Stimulated activated naive CD4-positive, alpha-beta T cell (primary cell): Measurements from ENCODE around the gene ACHE.
"Not testable (repeated sequence)": the region's sequence is repeated elsewhere in the genome, so short reads cannot be mapped to it uniquely, and the experiment has no call there.

Experiments
- DNase-seq, 6 experiments: peaks; one replicate each; lab custom pipeline; 2025; lab: John Stamatoyannopoulos, UW

The ACHE gene

GRCh38 chr7:100895701-100895955 is at the start of gene ACHE:
Gene ACHE (minus strand): TSS chr7:100895888. CDS start chr7:100894232, 1,656 bp downstream.
- no peak for DNase-seq

DNA sequence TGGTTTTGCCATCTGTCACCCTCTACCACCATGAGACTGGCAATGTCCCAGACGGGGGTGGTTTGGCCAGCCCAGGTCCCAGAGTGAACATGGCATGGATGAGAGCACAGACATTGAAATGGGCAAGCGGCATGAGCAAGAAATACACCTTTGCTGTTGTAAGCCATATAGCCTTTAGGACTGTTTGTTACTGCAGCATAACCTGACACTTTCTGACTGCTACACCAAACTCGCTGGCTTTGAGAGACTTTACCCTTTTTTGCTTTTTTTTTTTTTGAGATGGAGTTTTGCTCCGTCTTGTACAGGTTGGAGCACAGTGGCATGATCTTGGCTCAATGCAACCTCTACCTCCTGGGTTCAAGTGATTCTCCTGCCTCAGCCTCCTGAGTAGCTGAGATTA is 48.5 kb upstream of the ACHE start:
- no peak for DNase-seq

GRCh38 chr7:100943693-100944092 is 48.0 kb upstream of the ACHE start:
- no peak for DNase-seq

DNA sequence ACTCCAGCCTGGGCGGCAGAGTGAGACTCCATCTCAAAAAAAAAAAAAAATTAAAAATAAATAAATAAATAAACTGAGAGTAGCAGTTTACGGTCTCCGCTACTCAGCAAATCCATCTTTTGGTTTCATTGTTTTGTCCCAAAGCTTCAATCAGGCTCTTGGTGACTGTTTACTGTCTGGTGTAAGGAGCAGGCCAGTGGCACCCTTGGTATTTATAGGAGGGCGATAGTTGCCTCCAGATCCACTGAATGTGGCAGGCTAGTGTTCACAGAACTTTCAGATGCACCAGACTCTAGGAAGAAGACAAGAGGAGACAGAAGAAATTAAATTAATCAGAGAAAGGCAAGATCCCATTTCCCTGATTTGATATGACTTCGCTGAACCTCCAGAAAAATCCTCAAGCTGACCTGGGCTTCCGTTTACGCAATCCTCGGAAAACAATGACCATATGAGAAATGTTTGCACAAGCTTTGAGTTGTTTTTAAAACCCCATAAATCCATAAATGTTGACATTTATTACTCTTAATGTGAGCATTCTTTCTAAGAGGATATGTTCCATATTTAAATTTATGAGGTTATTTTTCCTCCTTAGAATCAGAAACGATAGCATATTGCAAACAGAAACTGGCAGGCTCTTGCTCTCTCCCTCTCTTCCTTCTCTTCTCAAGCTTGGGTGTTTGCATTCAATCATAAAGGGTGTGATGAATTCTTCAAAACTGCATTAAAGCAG is 46.5 kb upstream of the ACHE start:
- DNase-seq: no peak

GRCh38 chr7:100936167-100936566 is 40.5 kb upstream of the ACHE start:
- DNase-seq: not testable (repeated sequence)

- DNase-seq: not testable (repeated sequence)
These were observed 39.7 kb upstream of the ACHE start for GRCh38 chr7:100935381-100935780.

DNA sequence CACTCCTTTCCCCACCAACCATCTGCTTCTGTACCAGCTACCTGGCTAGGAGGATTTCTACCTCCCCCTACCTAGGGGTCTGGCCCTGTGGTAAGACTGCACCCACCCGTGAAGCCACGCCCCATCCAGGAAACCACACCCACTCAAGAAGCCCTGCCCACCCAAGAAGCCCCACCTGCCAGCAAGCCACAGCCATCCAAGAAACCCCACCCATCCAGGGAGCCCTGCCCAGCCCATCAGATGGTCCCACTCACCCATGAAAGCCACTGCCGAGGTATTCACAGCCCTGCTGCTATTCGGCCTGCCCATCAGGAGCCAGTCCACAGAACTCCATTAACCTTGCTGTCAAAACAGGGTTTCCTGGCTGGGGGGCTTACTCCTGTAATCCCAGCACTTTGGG is 38.0 kb upstream of the ACHE start:
- DNase-seq: no peak

DNA sequence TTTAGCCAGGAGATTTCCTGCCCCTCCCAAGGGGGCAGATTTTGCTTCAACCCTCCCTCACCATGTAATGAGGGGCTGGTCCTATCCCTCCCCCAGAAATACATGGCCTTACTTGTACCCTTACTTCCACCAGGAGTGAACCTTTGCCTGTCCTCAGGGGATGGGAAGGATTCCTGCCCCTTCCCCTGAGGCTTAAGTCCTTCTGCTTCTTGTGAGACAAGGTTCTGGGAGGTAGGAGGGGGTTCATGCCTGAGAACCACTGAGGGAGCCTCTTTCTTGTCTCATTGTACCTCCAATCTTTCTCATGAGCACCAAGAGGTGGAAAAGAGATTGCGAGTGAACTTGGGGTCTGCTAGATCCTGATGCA is 34.1 kb upstream of the ACHE start:
- no peak for DNase-seq

GRCh38 chr7:100923616-100924015 is 27.9 kb upstream of the ACHE start:
- not testable (repeated sequence) for DNase-seq

DNA sequence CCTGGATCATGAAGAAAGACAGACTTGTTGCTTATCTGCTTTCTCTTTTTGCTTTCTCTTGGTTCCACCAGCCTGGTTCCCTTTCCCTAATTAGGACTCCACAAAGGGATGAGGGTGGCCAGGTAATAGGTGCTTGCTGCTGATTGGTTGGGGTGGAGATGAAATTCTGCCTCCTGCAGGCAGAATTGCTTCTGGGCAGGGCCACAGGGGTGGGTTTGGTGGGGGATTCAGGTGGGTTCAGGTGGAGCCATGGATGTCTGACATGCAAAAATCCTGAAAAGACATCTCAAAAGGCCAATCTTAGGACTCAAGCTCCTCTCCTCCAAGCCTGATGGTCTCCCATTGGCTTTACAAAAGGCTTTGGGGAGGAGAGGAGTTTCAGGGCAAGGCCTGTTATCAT is 25.4 kb upstream of the ACHE start:
- no peak for DNase-seq

DNA sequence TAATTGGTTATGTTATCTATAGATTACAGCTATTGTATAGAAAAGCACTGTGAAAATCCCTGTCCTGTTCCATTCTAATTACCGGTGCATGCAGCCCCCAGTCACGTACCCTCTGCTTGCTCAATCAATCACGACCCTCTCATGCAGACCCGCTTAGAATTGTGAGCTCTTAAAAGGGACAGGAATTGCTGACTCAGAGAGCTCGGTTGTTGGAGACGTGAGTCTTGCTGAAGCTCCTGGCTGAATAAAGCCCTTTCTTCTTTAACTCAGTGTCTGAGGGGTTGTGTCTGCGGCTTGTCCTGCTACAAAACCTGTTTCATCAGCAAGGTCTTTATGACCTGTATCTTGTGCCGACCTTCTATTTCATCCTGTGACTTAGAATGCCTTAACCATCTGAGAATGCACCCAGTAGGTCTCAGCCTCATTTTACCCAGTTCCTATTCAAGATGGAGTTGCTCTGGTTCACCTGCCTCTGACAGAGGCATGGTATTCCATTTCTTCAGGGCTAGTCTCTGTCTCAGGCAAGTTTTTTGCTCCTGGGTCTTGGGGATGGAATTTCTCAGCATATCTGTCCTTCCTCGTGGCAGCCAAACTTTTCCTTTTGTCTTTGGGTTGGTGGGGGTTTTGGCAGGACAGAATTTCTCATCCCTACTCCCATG is 24.2 kb upstream of the ACHE start:
- DNase-seq: not testable (repeated sequence)

GRCh38 chr7:100919335-100919734 is 23.6 kb upstream of the ACHE start:
- not testable (repeated sequence) for DNase-seq

GRCh38 chr7:100914879-100915447 is 19.3 kb upstream of the ACHE start:
- no peak for DNase-seq

DNA sequence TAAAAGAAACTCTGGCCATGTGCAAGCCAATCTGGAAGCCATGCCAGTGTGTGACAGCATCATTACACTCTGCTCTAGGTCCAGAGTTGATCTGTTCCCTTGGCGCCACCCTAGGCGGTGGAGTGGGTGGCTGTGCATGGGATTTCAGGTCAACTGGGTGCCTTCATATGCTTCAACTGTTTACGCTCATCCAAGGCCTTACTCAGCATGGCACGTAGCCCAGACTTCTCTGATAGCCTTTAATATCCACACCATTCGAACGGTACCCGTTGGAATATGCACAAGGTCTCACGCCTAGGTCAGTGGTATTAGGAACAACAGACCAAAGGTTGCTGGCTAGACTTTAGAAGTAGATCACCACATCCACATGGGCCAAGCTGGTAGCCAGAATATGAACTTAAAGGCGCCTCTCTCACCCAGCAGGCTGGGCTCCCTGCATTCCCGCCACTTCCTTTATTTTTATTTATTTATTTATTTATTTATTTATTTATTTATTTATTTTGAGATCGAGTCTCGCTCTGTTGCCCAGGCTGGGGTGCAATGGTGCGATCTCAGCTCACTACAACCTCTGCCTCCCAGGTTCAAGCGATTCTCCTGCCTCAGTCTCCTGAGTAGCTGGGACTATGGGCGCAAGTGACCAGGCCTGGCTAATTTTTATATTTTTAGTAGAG is 18.7 kb upstream of the ACHE start:
- no peak for DNase-seq

- DNase-seq: no peak
These were observed 15.8 kb upstream of the ACHE start for GRCh38 chr7:100911484-100911883.

DNA sequence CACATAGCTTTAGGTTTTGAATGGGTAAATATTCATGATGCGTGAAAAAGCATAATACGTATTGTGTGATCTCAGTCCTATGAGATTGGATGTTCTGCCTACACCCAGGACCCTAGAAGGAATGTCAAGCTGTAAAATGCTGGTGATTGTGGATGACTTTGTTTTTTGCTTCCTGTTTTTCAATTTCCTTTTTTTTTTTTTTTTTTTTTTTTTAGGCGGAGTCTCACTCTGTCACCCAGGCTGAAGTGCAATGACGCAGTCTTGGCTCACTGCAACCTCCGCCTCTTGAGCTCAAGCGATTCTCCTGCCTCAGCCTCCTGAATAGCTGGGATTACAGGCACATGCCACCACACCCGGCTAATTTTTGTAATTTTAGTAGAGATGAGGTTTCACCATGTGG is 14.8 kb upstream of the ACHE start:
- not testable (repeated sequence) for DNase-seq

DNA sequence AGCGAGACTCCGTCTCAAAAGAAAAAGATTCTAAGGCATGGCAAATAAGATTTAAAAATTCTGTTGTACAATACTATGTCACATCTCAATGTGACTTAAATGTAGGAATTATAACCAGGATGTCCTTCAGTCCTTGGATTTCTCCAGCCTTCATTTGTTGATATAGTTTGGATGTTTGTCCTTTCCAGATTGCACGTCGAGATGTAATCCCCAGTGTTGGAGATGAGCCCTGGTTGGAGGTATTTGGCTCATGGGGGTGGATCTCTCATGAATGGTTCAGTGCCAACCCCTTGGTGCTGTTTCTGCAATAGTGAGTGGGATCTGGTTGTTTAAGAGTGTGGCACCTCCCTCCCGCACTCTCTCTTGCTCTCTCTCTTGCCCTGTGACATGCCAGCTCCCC is 12.8 kb upstream of the ACHE start:
- DNase-seq: no peak

DNA sequence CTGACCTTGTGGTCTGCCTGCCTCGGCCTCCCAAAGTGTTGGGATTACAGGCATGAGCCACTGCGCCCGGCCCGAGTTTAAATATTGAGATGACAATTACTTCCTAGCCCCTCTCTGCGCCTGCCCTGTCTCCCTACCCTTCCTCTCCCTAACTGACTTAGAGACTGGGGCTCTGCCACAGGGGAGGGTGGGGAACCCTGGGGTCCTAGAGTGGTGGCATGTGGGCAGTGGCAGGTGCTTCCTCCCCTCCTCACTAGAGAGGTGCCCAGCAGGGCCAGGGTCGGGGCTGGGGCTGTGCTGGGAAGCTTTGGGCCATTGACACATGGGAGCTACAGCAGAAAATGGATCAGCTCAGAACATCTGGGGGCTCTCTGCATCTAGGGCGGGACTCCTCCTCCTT is 7.0 kb upstream of the ACHE start:
- no peak for DNase-seq

- DNase-seq: no peak
These were observed 6.2 kb upstream of the ACHE start for GRCh38 chr7:100901921-100902332.

GRCh38 chr7:100900978-100901377 is 5.3 kb upstream of the ACHE start:
- no peak for DNase-seq

- no peak for DNase-seq
These were observed 3.7 kb upstream of the ACHE start for GRCh38 chr7:100899432-100899831.

GRCh38 chr7:100897772-100898454 is 2.2 kb upstream of the ACHE start:
- DNase-seq: no peak
